Body of pancreas (tissue), 4 donors: Measurements from ENCODE around the gene TXNDC2. TPM values are rescaled to one million over a fixed set of nuclear protein-coding genes. Genes with fewer than 3 reads are reported as not detected.
"Not testable (repeated sequence)": the region's sequence is repeated elsewhere in the genome, so short reads cannot be mapped to it uniquely, and the experiment has no call there.

Source experiments
- ATAC-seq: fragments of 150-250 bp; one replicate; pipeline ENCODE4 v1.9.1; 2016
- DNase-seq, 4 donors: peaks; one replicate each; pipeline ENCODE4 v3.0.0-alpha.2; 2019
- H3K27ac ChIP-seq, 4 donors: fragments of 200-600 bp; sonication (generic); 1 replicate in 3 of 4; 2 replicates in 1 of 4; pipeline versions ENCODE4 v1.5.1 to v1.6.1; 2016 to 2019; ENCODE audit warnings: mild to moderate bottlenecking in 1 of 4, mixed read lengths in 1 of 4, moderate library complexity in 1 of 4
- H3K27me3 ChIP-seq, 2 donors: fragments of 200-600 bp; sonication (generic); one replicate each; pipeline ENCODE4 v1.6.0; 2016; ENCODE audit warnings: mild to moderate bottlenecking in 1 of 2
- H3K36me3 ChIP-seq, 2 donors: fragments of 200-600 bp; sonication (generic); replicated peaks in 1 of 2; 2 replicates each; pipeline ENCODE4 v1.5.1; 2016; ENCODE audit warnings: low read depth in 2 of 2; ENCODE audit not compliant: insufficient read depth in 1 of 2
- H3K4me1 ChIP-seq: fragments of 200-600 bp; sonication (generic); one replicate; pipeline ENCODE4 v1.6.0; 2016
- H3K4me3 ChIP-seq, 2 donors: fragments of 200-600 bp; sonication (generic); 1 replicate in 1 of 2; 2 replicates in 1 of 2; pipeline ENCODE4 v1.5.1; 2016 to 2019
- H3K9me3 ChIP-seq, 3 donors: fragments of 200-600 bp; sonication (generic); 1 replicate in 2 of 3; 2 replicates in 1 of 3; pipeline ENCODE4 v1.5.1; 2016
- CTCF ChIP-seq, 7 experiments: fragments of 450-650 bp in 4 of 7; fragments of 200-600 bp in 3 of 7; sonication (generic) in 3 of 7; IDR thresholded peaks; one replicate each; pipeline ENCODE4 v1.5.1; 2016 to 2019; ENCODE audit warnings: antibody characterized with exemption in 7 of 7
- POLR2A ChIP-seq, 3 donors: fragments of 450-650 bp; IDR thresholded peaks; one replicate each; pipeline ENCODE4 v1.6.1; 2016; ENCODE audit warnings: antibody characterized with exemption in 3 of 3, mild to moderate bottlenecking in 2 of 3
- WGBS, 2 donors: methylation state at CpG; one replicate each; pipeline ENCODE4 v1.1.5; 2017; 5-methylcytosine and 5-hydroxymethylcytosine counted together
- intact Hi-C: fragments of 100-400 bp; cut with DNase I; formaldehyde crosslinking; loops from one replicate; pipeline ENCODE4 v1.15.1; 2023
- total RNA-seq, 2 donors: library from RNA; depleted of rRNA; stranded (reverse); fragments of >200 nt; gene quantifications; one replicate each; pipeline ENCODE4 v1.1.0, GENCODE V29; 2016

The TXNDC2 gene
- total RNA-seq, 2 donors from 2014 or later: not detected

- no peaks in the 10 kb centered on the region for H3K27me3 ChIP-seq
- H3K9me3 ChIP-seq: no peaks in the 10 kb centered on the region
- no peaks in the 10 kb centered on the region for H3K4me1 ChIP-seq
- no peak overlapping the region for H3K27ac ChIP-seq
- TF ChIP-seq POLR2A (IDR thresholded peaks at IDR 0.05) (no peak), CTCF (IDR thresholded peaks at IDR 0.05) (no peak)
- ATAC-seq (no peak), DNase-seq (no peak)
- no peaks in the 10 kb centered on the region for H3K36me3 ChIP-seq
- no peak overlapping the region for H3K4me3 ChIP-seq
- 95 to 97% methylated on average over 6 of the region's 6 CpGs for WGBS, 2 donors
- intact Hi-C loops: no loop called here
These were observed 8.8 kb downstream of the TXNDC2 start for GRCh38 chr18:9894454-9895068.

GRCh38 chr18:9897129-9897528 lies 11.4 kb downstream of the TXNDC2 start:
- Histone ChIP-seq H3K9me3 (no peaks in the 10 kb centered on the region), H3K27ac (no peak overlapping the region), H3K36me3 (no peaks in the 10 kb centered on the region), H3K4me3 (no peak overlapping the region), H3K4me1 (no peaks in the 10 kb centered on the region), H3K27me3 (no peaks in the 10 kb centered on the region)
- ATAC-seq: no peak
- no peak for TF ChIP-seq POLR2A (IDR thresholded peaks at IDR 0.05)
- TF ChIP-seq CTCF (IDR thresholded peaks at IDR 0.05): no peak
- 94 to 96% methylated on average over 5 of the region's 5 CpGs for WGBS, 2 donors
- no peak for DNase-seq
- intact Hi-C loops: no loop called here

DNA sequence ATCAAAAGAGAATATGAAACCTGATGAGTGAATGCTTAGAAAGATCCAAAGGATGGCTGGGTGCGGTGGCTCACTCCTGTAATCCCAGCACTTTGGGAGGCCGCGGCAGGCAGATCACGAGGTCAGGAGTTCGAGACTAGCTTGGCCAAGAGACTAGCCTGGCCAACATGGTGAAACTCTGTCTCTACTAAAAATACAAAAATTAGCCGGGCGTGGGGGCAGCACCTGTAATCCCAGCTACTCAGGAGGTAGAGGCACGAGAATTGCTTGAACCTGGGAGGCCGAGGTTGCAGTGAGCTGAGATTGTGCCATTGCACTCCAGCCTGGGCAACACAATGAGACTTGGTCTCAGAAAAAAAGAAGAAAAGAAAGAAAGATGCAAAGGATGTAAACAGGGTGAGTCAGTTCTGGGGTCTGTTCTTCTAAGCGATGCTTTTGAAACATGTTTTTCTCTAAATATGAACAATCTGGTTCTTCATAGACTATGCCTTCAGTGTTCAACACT lies 12.1 kb downstream of the TXNDC2 start:
- H3K4me1 ChIP-seq, ATAC-seq, H3K27ac ChIP-seq, intact Hi-C loops, DNase-seq, H3K36me3 ChIP-seq, H3K4me3 ChIP-seq, H3K9me3 ChIP-seq, H3K27me3 ChIP-seq: not testable (repeated sequence)
- WGBS, 2 donors: 88 to 90% methylated on average over 10 of the region's 10 CpGs

DNA sequence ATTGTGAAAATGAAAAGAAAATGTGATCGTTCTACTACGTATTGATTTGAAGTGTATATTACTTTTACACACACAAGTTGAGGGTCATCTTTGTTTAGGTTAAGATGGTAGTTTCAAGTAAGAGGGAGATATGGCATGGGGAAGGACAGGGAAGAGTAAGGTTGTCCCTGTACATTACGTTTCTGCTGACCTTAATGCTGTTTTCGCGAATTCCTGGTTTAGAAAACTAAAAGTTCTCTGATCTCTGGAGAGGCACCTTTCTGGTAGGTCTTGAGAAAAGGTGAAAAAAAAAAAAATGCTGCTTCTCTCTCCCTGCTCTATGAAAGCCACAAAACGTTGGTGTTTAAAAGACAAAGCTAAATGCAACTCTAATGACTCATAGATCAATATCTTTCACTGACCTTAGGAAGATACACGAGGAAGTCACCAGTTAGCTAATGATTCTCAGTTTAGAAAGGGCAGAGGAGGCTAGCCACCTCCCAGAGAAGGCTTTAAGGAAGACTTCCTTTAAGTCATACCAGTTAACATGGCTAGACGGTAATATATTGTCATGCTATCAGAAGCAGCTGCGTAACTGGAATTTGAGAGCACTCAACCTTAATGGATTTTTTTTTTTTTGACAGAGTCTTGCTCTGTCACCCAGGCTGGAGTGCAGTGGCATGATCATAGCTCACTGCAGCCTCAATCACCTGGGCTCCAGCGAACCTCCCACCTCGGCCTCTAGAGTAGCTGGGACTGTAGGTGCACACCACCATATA lies 13.2 kb downstream of the TXNDC2 start:
- peak; percentile 50 for ATAC-seq
- WGBS, 2 donors: 70 to 71% methylated on average over 11 of the region's 11 CpGs
- no peaks in the 10 kb centered on the region for H3K36me3 ChIP-seq
- no peaks in the 10 kb centered on the region for H3K27me3 ChIP-seq
- no peaks in the 10 kb centered on the region for H3K4me1 ChIP-seq
- no peak for TF ChIP-seq CTCF (IDR thresholded peaks at IDR 0.05)
- no peak for TF ChIP-seq POLR2A (IDR thresholded peaks at IDR 0.05)
- no peak for DNase-seq
- no peak overlapping the region for H3K27ac ChIP-seq
- H3K9me3 ChIP-seq: no peaks in the 10 kb centered on the region
- H3K4me3 ChIP-seq: no peak overlapping the region
- intact Hi-C loops: no loop called here

GRCh38 chr18:9899550-9899930 lies 13.8 kb downstream of the TXNDC2 start:
- H3K36me3 ChIP-seq, intact Hi-C loops, H3K27me3 ChIP-seq, DNase-seq, ATAC-seq, H3K4me3 ChIP-seq, H3K27ac ChIP-seq, H3K9me3 ChIP-seq, H3K4me1 ChIP-seq: not testable (repeated sequence)
- 70 to 89% methylated on average over 1 of the region's 1 CpG for WGBS, 2 donors
